ENCODE measurements around the gene TAAR2. TPM values are rescaled to one million over a fixed set of nuclear protein-coding genes. Genes with fewer than 3 reads are reported as not detected.

The TAAR2 gene
- total and polyA plus RNA-seq, 11 donors = not detected

- intact Hi-C loops (cut with DNase I) = loop anchor here in 1 of 10 donors (10.0 kb wide), 1 partner anchor 587 kb away; no protein-coding TSS in a partner anchor
- Histone ChIP-seq H3K9me3 (no peaks in the 10 kb centered on the region), H3K36me3 (no peaks in the 10 kb centered on the region), H3K27me3 (peaks cover 0 to 31% (median 9%) of the 10 kb centered on the region in 9 donors), H3K4me1 (no peaks in the 10 kb centered on the region), H3K4me3 (no peak overlapping the region), H3K27ac (no peak overlapping the region)
- WGBS, 4 donors = 52 to 68% (median 67%) methylated on average over 1 of the region's 1 CpG
- TF ChIP-seq CTCF (IDR thresholded peaks at IDR 0.05) (no peak), POLR2A (IDR thresholded peaks at IDR 0.05) (no peak)
- no peak for DNase-seq
- no peak for ATAC-seq
These were observed 56.5 kb downstream of the TAAR2 start for GRCh38 chr6:132567566-132567965.

Other genes starting within 250 kb of the TAAR2 start
- 10 to 100 TPM in 1 of 9 donors, 1 to 10 TPM in 8; 2.0 to 10.5 (median 3.3) TPM for gene MOXD1, start 222.8 kb downstream of the TAAR2 start, total RNA-seq
- 1 to 10 TPM in 1 of 2 donors, under 1 TPM in 1; 0.69 to 2.0 TPM for gene MOXD1, start 222.8 kb downstream of the TAAR2 start, polyA plus RNA-seq
- 10 to 100 TPM; 24.8 to 78.8 (median 56.3) TPM for gene STX7, start 111.2 kb downstream of the TAAR2 start, total RNA-seq
- gene STX7, start 111.2 kb downstream of the TAAR2 start, polyA plus RNA-seq = 10 to 100 TPM in 1 of 2 donors, 1 to 10 TPM in 1; 6.7 to 25.1 TPM
- not detected for gene TAAR9, start 86.0 kb downstream of the TAAR2 start, total RNA-seq
- gene TAAR9, start 86.0 kb downstream of the TAAR2 start, polyA plus RNA-seq = not detected
- gene TAAR8, start 71.6 kb downstream of the TAAR2 start, total RNA-seq = not detected
- gene TAAR8, start 71.6 kb downstream of the TAAR2 start, polyA plus RNA-seq = not detected
- not detected for gene TAAR6, start 54.0 kb downstream of the TAAR2 start, total RNA-seq
- not detected for gene TAAR6, start 54.0 kb downstream of the TAAR2 start, polyA plus RNA-seq
- not detected for gene TAAR5, start 34.5 kb downstream of the TAAR2 start, total RNA-seq
- gene TAAR5, start 34.5 kb downstream of the TAAR2 start, polyA plus RNA-seq = not detected
- not detected for gene TAAR1, start 34.9 kb upstream of the TAAR2 start, total RNA-seq
- not detected for gene TAAR1, start 34.9 kb upstream of the TAAR2 start, polyA plus RNA-seq
- 1 to 10 TPM in 3 of 9 donors, under 1 TPM in 6; 0.29 to 2.2 (median 0.57) TPM for gene VNN1, start 89.8 kb upstream of the TAAR2 start, total RNA-seq
- under 1 TPM; 0.38 to 0.44 TPM for gene VNN1, start 89.8 kb upstream of the TAAR2 start, polyA plus RNA-seq
- gene VNN2, start 133.6 kb upstream of the TAAR2 start, total RNA-seq = 1 to 10 TPM; 1.1 to 6.9 (median 2.5) TPM
- under 1 TPM; 0.30 to 0.39 TPM for gene VNN2, start 133.6 kb upstream of the TAAR2 start, polyA plus RNA-seq
- 1 to 10 TPM; 1.1 to 7.4 (median 2.8) TPM for gene SLC18B1, start 174.4 kb upstream of the TAAR2 start, total RNA-seq
- 1 to 10 TPM; 2.5 to 3.1 TPM for gene SLC18B1, start 174.4 kb upstream of the TAAR2 start, polyA plus RNA-seq
- gene RPS12, start 190.3 kb upstream of the TAAR2 start, total RNA-seq = 100 to 1,000 TPM; 336 to 694 (median 475) TPM
- gene RPS12, start 190.3 kb upstream of the TAAR2 start, polyA plus RNA-seq = 1,000 to 10,000 TPM in 1 of 2 donors, 100 to 1,000 TPM in 1; 421 to 2,078 TPM